SH-SY5Y (cell line): Measurements from ENCODE around the gene ADNP.

Source experiments
- GATA2 ChIP-seq: IDR thresholded peaks from 2 replicates; pipeline ENCODE4 v1.6.1; 2011; ENCODE audit warnings: mild to moderate bottlenecking, low read depth, low read length
- GATA3 ChIP-seq: IDR thresholded peaks from 2 replicates; pipeline ENCODE4 v1.6.1; 2011; ENCODE audit warnings: low read depth, mild to moderate bottlenecking, low read length, moderate library complexity

DNA sequence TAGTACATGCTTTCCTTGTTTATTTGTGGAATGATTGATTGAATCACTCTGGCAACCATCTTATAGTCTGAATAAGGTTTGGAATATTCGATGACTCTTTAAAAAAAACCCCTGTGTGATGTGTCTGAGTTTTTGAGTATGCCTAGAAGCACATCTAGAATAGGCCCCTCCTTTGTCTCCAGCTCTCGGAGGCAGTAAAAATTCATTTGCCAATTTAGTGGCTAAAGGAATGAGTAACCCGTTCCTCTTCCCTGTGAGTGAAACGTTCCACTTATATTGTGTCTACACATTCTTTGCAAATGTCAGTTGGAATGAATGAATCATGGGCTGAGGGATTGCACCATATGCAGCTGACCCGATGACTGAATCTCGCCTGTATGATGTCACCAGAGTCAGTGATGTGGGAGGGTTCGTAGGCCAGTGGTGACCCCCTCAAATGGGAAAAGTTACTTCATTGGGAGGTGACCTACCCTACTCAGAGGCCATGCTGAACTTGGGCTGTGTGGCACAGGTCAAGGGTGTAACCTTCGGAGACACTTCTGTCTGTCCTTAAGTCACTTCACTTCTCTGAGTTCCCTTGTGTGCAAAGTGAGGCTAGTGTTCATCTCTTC is 48.9 kb upstream of the ADNP start:
- TF ChIP-seq GATA2 (no peak), GATA3 (no peak)
